GM10248 (cell line): Measurements from ENCODE around the gene ABCA6.

Experiments
- CTCF ChIA-PET: fragments of 300-600 bp; sonication (Branson Sonifier 250); formaldehyde crosslinking; extraction: SDS; loops from one replicate; lab custom pipeline; 2021; ENCODE audit warnings: antibody characterized with exemption; lab: Yijun Ruan, JAX
- POLR2A ChIA-PET: fragments of 350-650 bp; sonication (Branson Sonifier 250); formaldehyde crosslinking; extraction: SDS; loops from one replicate; lab custom pipeline; 2020; ENCODE audit warnings: antibody characterized with exemption; lab: Yijun Ruan, JAX
- DNase-seq: peaks from one replicate; pipeline ENCODE4 v3.0.0; 2012; ENCODE audit errors: extremely low spot score
- TF ChIP-seq, protein P1 (sequence below): IDR thresholded peaks from 2 replicates; pipeline ENCODE4 v1.5.1; 2012; ENCODE audit warnings: mild to moderate bottlenecking, low read depth; ENCODE audit errors: extremely low read depth, missing control alignments, control extremely low read depth

The ABCA6 gene

GRCh38 chr17:69069226-69069750 lies 72.4 kb downstream of the ABCA6 start:
- DNase-seq, result no peak
- ChIA-PET POLR2A (no interaction called here), CTCF (interaction anchor here (1.3 kb wide), 1 partner anchor 12 kb away, joined by 4 read pairs; no protein-coding TSS in a partner anchor)
- TF ChIP-seq, protein P1, sequence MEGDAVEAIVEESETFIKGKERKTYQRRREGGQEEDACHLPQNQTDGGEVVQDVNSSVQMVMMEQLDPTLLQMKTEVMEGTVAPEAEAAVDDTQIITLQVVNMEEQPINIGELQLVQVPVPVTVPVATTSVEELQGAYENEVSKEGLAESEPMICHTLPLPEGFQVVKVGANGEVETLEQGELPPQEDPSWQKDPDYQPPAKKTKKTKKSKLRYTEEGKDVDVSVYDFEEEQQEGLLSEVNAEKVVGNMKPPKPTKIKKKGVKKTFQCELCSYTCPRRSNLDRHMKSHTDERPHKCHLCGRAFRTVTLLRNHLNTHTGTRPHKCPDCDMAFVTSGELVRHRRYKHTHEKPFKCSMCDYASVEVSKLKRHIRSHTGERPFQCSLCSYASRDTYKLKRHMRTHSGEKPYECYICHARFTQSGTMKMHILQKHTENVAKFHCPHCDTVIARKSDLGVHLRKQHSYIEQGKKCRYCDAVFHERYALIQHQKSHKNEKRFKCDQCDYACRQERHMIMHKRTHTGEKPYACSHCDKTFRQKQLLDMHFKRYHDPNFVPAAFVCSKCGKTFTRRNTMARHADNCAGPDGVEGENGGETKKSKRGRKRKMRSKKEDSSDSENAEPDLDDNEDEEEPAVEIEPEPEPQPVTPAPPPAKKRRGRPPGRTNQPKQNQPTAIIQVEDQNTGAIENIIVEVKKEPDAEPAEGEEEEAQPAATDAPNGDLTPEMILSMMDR, result no peak

DNA sequence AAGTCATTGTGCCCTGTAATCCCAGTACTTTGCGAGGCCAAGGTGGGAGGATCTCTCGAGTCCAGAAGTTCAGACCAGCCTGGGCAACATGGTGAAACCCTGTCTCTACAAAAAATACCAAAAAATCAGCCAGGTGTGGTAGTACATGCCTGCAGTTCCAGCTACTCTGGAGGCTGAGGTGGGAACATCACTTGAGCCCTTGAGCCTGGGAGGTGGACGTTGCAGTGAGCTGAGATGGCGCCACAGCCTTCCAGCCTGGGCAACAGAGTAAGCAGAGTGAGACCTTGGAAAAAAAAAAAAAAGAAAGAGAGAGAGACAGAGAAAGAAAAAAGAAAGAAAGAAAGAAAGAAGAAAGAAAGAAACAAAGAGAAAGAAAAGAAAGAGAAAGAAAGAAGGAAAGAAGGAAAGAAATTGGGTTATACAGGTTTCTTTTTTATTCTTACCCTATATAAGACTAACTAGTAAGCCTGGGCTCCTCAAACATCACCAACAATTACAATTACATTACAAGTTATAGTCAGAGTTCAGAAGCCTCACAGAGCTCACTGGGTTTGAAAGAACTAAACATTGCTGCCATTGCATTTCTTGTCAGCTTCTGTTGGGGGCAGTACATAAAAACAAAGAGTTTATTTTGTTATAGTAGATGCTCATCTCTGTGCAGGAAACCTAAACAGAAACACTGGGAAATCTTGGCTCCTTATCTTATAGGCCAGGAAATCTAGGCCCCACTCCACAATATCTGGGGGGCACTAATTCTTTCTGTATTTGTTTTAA lies 74.2 kb downstream of the ABCA6 start:
- ChIA-PET POLR2A (no interaction called here), CTCF (no interaction called here)
- TF ChIP-seq, protein P1, result no peak
- no peak for DNase-seq

- POLR2A ChIA-PET, result no interaction called here
- CTCF ChIA-PET, result no interaction called here
- TF ChIP-seq, protein P1, result no peak
- DNase-seq, result no peak
Observed at GRCh38 chr17:69066482-69066881, 75.2 kb downstream of the ABCA6 start.

GRCh38 chr17:69065113-69065512 lies 76.6 kb downstream of the ABCA6 start:
- DNase-seq, result no peak
- POLR2A ChIA-PET, result no interaction called here

GRCh38 chr17:69064476-69064875 lies 77.2 kb downstream of the ABCA6 start:
- TF ChIP-seq, protein P1, result no peak
- DNase-seq, result no peak
- POLR2A ChIA-PET, result no interaction called here
- CTCF ChIA-PET, result no interaction called here

More at GRCh38 chr17:69065113-69065512, 76.6 kb downstream of the ABCA6 start:
- CTCF ChIA-PET, result no interaction called here
- TF ChIP-seq, protein P1, result no peak

GRCh38 chr17:69064001-69064400 lies 77.7 kb downstream of the ABCA6 start:
- TF ChIP-seq, protein P1, result no peak
- POLR2A ChIA-PET, result no interaction called here
- CTCF ChIA-PET, result no interaction called here
- DNase-seq, result no peak
